Stimulated activated CD4-positive, alpha-beta T cell treated with anti-CD3 and anti-CD28 coated beads, Interleukin-4, amount 100 ng/mL, for 1 hour (primary cell): ENCODE results near the gene WNT6.

Experiments
- DNase-seq: peaks from one replicate; pipeline ENCODE4 v3.0.0-alpha.2; 2020

The WNT6 gene

GRCh38 chr2:218895326-218895725 lies 35.7 kb downstream of the WNT6 start:
- no peak for DNase-seq

- no peak for DNase-seq
These were observed 36.3 kb downstream of the WNT6 start for GRCh38 chr2:218895759-218896500.

- DNase-seq, result peak; percentile 80
These were observed 37.1 kb downstream of the WNT6 start for GRCh38 chr2:218896501-218897393.

- no peak for DNase-seq
These were observed 37.9 kb downstream of the WNT6 start for GRCh38 chr2:218897394-218898108.

- peak; percentile 84 for DNase-seq
These were observed 38.7 kb downstream of the WNT6 start for GRCh38 chr2:218898109-218898878.

- DNase-seq, result no peak
These were observed 39.5 kb downstream of the WNT6 start for GRCh38 chr2:218899147-218899546.

GRCh38 chr2:218902427-218902826 lies 42.8 kb downstream of the WNT6 start:
- no peak for DNase-seq

GRCh38 chr2:218904176-218904575 lies 44.6 kb downstream of the WNT6 start:
- no peak for DNase-seq

GRCh38 chr2:218908721-218909619 lies 49.4 kb downstream of the WNT6 start:
- peak; percentile 90 for DNase-seq

GRCh38 chr2:218910741-218911140 lies 51.1 kb downstream of the WNT6 start:
- DNase-seq, result no peak

- no peak for DNase-seq
These were observed 60.9 kb downstream of the WNT6 start for GRCh38 chr2:218920504-218920903.
